ENCODE results near the gene PNRC2. TPM values are rescaled to one million over a fixed set of nuclear protein-coding genes. Genes with fewer than 3 reads are reported as not detected.
"Not testable (repeated sequence)": the region's sequence is repeated elsewhere in the genome, so short reads cannot be mapped to it uniquely, and the experiment has no call there.

PNRC2 gene
- total RNA-seq, 4 donors from 2014 or later, result 77.9 to 157 (median 104) TPM

DNA sequence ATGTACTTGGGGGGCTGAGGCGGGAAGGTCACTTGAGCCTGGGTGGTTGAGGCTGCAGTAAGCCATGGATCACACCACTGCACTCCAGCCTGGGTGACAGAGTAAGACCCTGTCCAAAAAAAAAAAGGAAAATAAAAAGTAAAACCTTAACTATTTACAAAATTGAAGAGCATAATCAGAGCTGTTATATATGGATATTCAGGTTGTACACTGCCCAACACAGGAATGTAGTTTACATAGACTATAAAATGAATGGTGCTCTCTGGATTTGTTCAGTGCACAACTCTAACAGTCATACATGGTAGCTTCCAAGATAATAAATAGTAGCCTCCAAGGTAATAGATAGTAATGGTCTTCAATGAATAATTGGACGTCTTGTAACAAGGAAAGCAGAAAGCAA, 43.1 kb downstream of the PNRC2 start:
- TF ChIP-seq, protein P1, sequence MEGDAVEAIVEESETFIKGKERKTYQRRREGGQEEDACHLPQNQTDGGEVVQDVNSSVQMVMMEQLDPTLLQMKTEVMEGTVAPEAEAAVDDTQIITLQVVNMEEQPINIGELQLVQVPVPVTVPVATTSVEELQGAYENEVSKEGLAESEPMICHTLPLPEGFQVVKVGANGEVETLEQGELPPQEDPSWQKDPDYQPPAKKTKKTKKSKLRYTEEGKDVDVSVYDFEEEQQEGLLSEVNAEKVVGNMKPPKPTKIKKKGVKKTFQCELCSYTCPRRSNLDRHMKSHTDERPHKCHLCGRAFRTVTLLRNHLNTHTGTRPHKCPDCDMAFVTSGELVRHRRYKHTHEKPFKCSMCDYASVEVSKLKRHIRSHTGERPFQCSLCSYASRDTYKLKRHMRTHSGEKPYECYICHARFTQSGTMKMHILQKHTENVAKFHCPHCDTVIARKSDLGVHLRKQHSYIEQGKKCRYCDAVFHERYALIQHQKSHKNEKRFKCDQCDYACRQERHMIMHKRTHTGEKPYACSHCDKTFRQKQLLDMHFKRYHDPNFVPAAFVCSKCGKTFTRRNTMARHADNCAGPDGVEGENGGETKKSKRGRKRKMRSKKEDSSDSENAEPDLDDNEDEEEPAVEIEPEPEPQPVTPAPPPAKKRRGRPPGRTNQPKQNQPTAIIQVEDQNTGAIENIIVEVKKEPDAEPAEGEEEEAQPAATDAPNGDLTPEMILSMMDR (IDR thresholded peaks at IDR 0.05), result no peak
- TF ChIP-seq POLR2A (IDR thresholded peaks at IDR 0.05), result no peak

DNA sequence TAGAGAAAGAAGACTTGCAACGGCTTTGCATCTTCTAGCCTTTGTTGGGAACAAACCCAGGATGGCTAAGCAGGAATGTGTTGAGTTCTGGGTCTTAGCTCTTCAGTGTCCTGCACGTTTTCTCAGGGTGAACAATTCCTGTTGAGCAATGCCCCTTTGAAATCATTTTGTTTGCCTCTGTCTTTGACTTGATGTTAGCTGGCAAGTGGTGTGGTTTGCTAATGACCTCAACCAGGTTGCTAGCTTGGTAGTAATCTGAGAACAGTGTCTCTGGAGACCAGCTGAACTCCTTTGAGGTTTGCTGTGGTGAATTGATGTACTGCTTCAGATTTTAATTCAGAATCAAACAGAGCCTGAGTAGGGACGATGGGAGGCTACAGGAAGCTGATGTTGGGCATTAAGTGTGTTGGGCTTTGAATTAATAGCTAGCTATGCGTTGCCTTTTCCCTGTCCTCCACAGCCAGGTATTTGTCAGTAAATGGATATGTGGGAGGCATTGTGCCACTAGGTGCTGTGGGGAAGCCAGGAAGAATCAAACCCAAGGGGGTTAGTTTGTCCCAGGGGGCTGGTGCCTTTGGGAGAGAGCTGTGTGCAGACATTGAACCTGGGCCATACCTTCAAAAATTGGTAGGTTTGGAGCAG, 43.8 kb downstream of the PNRC2 start:
- Histone ChIP-seq H3K9me3 (no peaks in the 10 kb centered on the region), H3K4me1 (no peaks in the 10 kb centered on the region), H3K36me3 (no peaks in the 10 kb centered on the region), H3K4me3 (no peak overlapping the region), H3K27me3 (no peaks in the 10 kb centered on the region), H3K27ac (no peak overlapping the region)
- no peak for TF ChIP-seq POLR2A (IDR thresholded peaks at IDR 0.05)
- TF ChIP-seq, protein P1 (IDR thresholded peaks at IDR 0.05), result no peak
- DNase-seq, result no peak

More for the DNA sequence above, 43.1 kb downstream of the PNRC2 start:
- H3K9me3 ChIP-seq, result no peaks in the 10 kb centered on the region
- H3K27ac ChIP-seq, result no peak overlapping the region
- no peak overlapping the region for H3K4me3 ChIP-seq
- H3K27me3 ChIP-seq, result no peaks in the 10 kb centered on the region
- no peaks in the 10 kb centered on the region for H3K36me3 ChIP-seq
- H3K4me1 ChIP-seq, result no peaks in the 10 kb centered on the region
- DNase-seq, result no peak

DNA sequence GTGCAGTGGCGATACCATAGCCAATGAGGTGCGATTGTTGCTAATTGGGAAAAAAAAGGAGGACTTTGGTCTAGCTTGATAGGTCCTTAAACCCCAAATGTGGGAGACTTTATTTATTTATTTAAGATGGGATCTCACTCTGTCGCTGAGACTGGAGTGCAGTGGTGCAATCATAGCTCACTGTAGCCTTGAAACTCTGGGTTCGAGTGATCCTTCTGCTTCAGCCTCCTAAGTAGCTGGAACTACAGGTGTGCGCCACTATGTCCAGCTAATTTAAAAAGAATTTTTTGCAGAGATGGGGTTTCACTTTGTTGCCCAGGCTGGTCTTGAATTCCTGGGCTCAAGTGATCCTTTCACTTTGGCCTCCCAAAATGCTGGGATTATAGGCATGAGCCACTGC, 44.5 kb downstream of the PNRC2 start:
- TF ChIP-seq, protein P1 (IDR thresholded peaks at IDR 0.05), result no peak
- no peak for TF ChIP-seq POLR2A (IDR thresholded peaks at IDR 0.05)
- DNase-seq, result peak in 1 of 3 donors; percentile 0
- no peak overlapping the region for H3K4me3 ChIP-seq

DNA sequence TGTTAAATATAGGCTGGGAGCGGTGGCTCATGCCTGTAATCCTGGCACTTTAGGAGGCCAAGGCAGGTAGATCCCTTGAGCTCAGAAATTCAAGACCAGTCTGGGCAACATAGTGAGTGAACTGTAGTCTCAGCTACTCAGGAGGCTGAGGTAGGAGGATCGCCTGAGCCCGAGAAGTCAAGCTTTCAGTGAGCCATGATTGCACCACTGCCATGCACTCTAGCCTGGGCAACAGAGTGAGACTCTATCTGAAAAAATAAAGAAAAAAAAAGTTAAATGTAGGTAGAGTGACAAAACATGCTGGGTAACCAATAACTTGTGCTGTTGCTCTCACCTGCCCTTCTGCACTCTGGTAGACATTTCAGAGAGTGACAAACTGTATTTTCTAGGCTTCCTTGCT, 45.5 kb downstream of the PNRC2 start:
- H3K4me3 ChIP-seq, result no peak overlapping the region
- H3K27me3 ChIP-seq, result no peaks in the 10 kb centered on the region
- H3K36me3 ChIP-seq, result no peaks in the 10 kb centered on the region
- no peak overlapping the region for H3K27ac ChIP-seq
- DNase-seq, result peak in 1 of 3 donors; percentile 2
- no peak for TF ChIP-seq POLR2A (IDR thresholded peaks at IDR 0.05)
- TF ChIP-seq, protein P1 (IDR thresholded peaks at IDR 0.05), result no peak
- peaks cover 0 to 10% (median 0%) of the 10 kb centered on the region in 4 donors for H3K4me1 ChIP-seq
- H3K9me3 ChIP-seq, result no peaks in the 10 kb centered on the region

More for the DNA sequence above, 44.5 kb downstream of the PNRC2 start:
- H3K27me3 ChIP-seq, result no peaks in the 10 kb centered on the region
- no peaks in the 10 kb centered on the region for H3K36me3 ChIP-seq
- H3K4me1 ChIP-seq, result no peaks in the 10 kb centered on the region
- H3K9me3 ChIP-seq, result no peaks in the 10 kb centered on the region
- no peak overlapping the region for H3K27ac ChIP-seq

DNA sequence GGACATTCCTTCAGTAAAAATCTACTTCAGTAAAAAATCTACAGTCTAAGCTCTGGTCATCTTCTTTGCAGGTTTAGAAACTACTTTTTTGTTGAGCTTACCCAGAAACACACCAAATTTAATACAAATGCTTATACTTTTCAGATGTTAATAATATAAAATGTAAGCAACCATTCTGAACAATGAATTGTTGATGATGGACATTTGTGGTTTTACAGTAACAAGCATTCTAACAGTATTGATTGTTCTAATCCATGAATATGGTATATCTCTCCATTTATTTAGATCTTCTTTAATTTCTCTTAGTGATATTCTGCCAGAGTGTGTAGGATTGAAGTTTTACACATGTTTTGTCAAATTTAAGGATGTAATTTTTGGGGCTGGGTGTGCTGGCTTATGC, 47.5 kb downstream of the PNRC2 start:
- TF ChIP-seq, protein P1 (IDR thresholded peaks at IDR 0.05), result no peak
- TF ChIP-seq POLR2A (IDR thresholded peaks at IDR 0.05), result no peak
- H3K4me1 ChIP-seq, result peaks cover 0 to 10% (median 0%) of the 10 kb centered on the region in 4 donors

DNA sequence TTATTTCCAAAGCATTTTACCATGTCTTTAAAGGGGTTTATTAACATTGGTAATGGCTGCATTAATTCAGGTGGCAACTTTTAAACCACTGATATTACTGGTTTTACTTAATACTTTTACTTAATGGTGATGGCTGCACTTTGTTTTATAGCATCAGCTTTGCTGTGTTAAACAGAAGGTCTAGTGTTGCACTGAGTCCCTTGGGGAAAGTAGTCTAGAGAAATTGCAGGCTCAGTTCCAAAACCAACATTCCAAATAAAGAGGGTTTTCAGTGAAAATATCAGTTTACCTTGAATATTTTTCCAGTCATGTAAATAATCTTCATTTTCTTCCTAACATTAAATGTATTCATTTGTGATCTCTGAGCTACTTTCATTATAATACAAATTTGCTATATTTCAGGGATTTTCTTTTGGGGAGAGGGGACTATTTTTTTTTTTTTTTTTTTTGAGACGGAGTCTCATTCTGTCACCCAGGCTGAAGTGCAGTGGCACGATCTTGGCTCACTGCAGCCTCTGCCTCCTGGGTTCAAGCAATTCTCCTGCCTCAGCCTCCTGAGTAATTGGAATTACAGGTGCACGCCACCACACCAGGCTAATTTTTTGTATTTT, 49.1 kb downstream of the PNRC2 start:
- not testable (repeated sequence) for H3K27me3 ChIP-seq, H3K9me3 ChIP-seq, DNase-seq, H3K4me3 ChIP-seq, H3K27ac ChIP-seq, H3K36me3 ChIP-seq
- peaks cover 0 to 10% (median 0%) of the 10 kb centered on the region in 4 donors for H3K4me1 ChIP-seq

More for the DNA sequence above, 47.5 kb downstream of the PNRC2 start:
- H3K4me3 ChIP-seq, result no peak overlapping the region
- DNase-seq, result no peak
- H3K27ac ChIP-seq, result no peak overlapping the region
- no peaks in the 10 kb centered on the region for H3K27me3 ChIP-seq
- H3K36me3 ChIP-seq, result no peaks in the 10 kb centered on the region
- H3K9me3 ChIP-seq, result no peaks in the 10 kb centered on the region

Data from Peyer's patch (tissue), 4 donors.